Activated naive CD8-positive, alpha-beta T cell treated with anti-CD3 and anti-CD28 coated beads for 36 hours (primary cell): ENCODE measurements around the gene TEKT2. TPM values are rescaled to one million over a fixed set of nuclear protein-coding genes. Genes with fewer than 3 reads are reported as not detected.
A peak's percentile ranks its signal among the peaks of the same experiment; 100 is the strongest.

Source experiments
- DNase-seq: peaks from one replicate; pipeline ENCODE4 v3.0.0; 2021
- H3K27ac Mint-ChIP-seq: one replicate; pipeline ENCODE4 v1.8.0; 2022; ENCODE audit warnings: mild to moderate bottlenecking, moderate library complexity, mixed read lengths
- H3K27me3 Mint-ChIP-seq: one replicate; pipeline ENCODE4 v1.8.0; 2022; ENCODE audit warnings: mild to moderate bottlenecking, mixed read lengths
- H3K36me3 Mint-ChIP-seq: one replicate; pipeline ENCODE4 v1.8.0; 2021; ENCODE audit warnings: mild to moderate bottlenecking, mixed read lengths
- H3K4me1 Mint-ChIP-seq: one replicate; pipeline ENCODE4 v1.8.0; 2021; ENCODE audit warnings: mixed read lengths
- H3K4me3 Mint-ChIP-seq: one replicate; pipeline ENCODE4 v1.8.0; 2022; ENCODE audit warnings: mild to moderate bottlenecking, moderate library complexity, mixed read lengths
- H3K9me3 Mint-ChIP-seq: one replicate; pipeline ENCODE4 v1.8.0; 2022; ENCODE audit warnings: mixed read lengths
- total RNA-seq, 2 experiments: library from RNA; stranded (reverse); gene quantifications; one replicate each; pipeline ENCODE4 v1.2.3, GENCODE V29; 2021

The TEKT2 gene
- total RNA-seq, 2 experiments from 2014 or later = 0.19 TPM; not detected in 1

- DNase-seq = no peak
- Mint-ChIP-seq H3K27me3 (peaks cover 44% of the 10 kb centered on the region), H3K4me3 (no peak overlapping the region), H3K4me1 (no peaks in the 10 kb centered on the region), H3K36me3 (no peaks in the 10 kb centered on the region), H3K27ac (no peak overlapping the region), H3K9me3 (no peaks in the 10 kb centered on the region)
Measured at GRCh38 chr1:36083219-36083618, 675 bp upstream of the TEKT2 start.

GRCh38 chr1:36084497-36085115, 712 bp downstream of the TEKT2 start:
- Mint-ChIP-seq H3K4me3 (peak overlapping the region; percentile 22), H3K27me3 (peaks cover 44% of the 10 kb centered on the region), H3K36me3 (peaks cover 4% of the 10 kb centered on the region), H3K4me1 (peaks cover 3% of the 10 kb centered on the region), H3K9me3 (no peaks in the 10 kb centered on the region), H3K27ac (no peak overlapping the region)
- no peak for DNase-seq

- peaks cover 8% of the 10 kb centered on the region for H3K4me1 Mint-ChIP-seq
- no peak overlapping the region for H3K27ac Mint-ChIP-seq
- no peak for DNase-seq
- no peaks in the 10 kb centered on the region for H3K9me3 Mint-ChIP-seq
- peaks cover 8% of the 10 kb centered on the region for H3K36me3 Mint-ChIP-seq
- no peak overlapping the region for H3K4me3 Mint-ChIP-seq
- H3K27me3 Mint-ChIP-seq = peaks cover 44% of the 10 kb centered on the region
Measured at GRCh38 chr1:36085126-36085525, 1.2 kb downstream of the TEKT2 start.

- DNase-seq = no peak
- Mint-ChIP-seq H3K9me3 (no peaks in the 10 kb centered on the region), H3K4me3 (no peak overlapping the region), H3K4me1 (peaks cover 10% of the 10 kb centered on the region), H3K36me3 (peaks cover 9% of the 10 kb centered on the region), H3K27ac (no peak overlapping the region), H3K27me3 (peaks cover 44% of the 10 kb centered on the region)
Measured at GRCh38 chr1:36085686-36086526, 2.0 kb downstream of the TEKT2 start.

- Mint-ChIP-seq H3K9me3 (no peaks in the 10 kb centered on the region), H3K36me3 (peaks cover 10% of the 10 kb centered on the region), H3K4me3 (peak overlapping the region; percentile 32), H3K27ac (no peak overlapping the region), H3K27me3 (peaks cover 44% of the 10 kb centered on the region), H3K4me1 (peaks cover 14% of the 10 kb centered on the region)
- no peak for DNase-seq
Measured at GRCh38 chr1:36086529-36087232, 2.8 kb downstream of the TEKT2 start.

GRCh38 chr1:36087233-36088123, 3.6 kb downstream of the TEKT2 start:
- peaks cover 37% of the 10 kb centered on the region for H3K27me3 Mint-ChIP-seq
- no peak overlapping the region for H3K27ac Mint-ChIP-seq
- peaks cover 15% of the 10 kb centered on the region for H3K36me3 Mint-ChIP-seq
- no peaks in the 10 kb centered on the region for H3K9me3 Mint-ChIP-seq
- H3K4me1 Mint-ChIP-seq = peaks cover 14% of the 10 kb centered on the region
- H3K4me3 Mint-ChIP-seq = peak overlapping the region; percentile 32
- no peak for DNase-seq

GRCh38 chr1:36088265-36088576, 4.3 kb downstream of the TEKT2 start:
- H3K27ac Mint-ChIP-seq = no peak overlapping the region
- DNase-seq = no peak
- H3K9me3 Mint-ChIP-seq = no peaks in the 10 kb centered on the region
- peaks cover 29% of the 10 kb centered on the region for H3K27me3 Mint-ChIP-seq
- H3K4me3 Mint-ChIP-seq = peak overlapping the region; percentile 99
- peaks cover 16% of the 10 kb centered on the region for H3K4me1 Mint-ChIP-seq
- H3K36me3 Mint-ChIP-seq = peaks cover 18% of the 10 kb centered on the region

- Mint-ChIP-seq H3K27ac (peak within 1 kb of the TSS; percentile 88), H3K36me3 (peaks cover 18% of the 10 kb centered on the region), H3K4me3 (peak within 1 kb of the TSS; percentile 99), H3K27me3 (peaks cover 25% of the 10 kb centered on the region), H3K4me1 (peaks cover 16% of the 10 kb centered on the region), H3K9me3 (no peaks in the 10 kb centered on the region)
- DNase-seq = peak; percentile 93
Measured at GRCh38 chr1:36088577-36089392, 4.9 kb downstream of the TEKT2 start, which contains the start of gene ADPRS. Gene ADPRS, plus strand, starts transcription at chr1:36088892. Its CDS starts 13 bp downstream, at chr1:36088905.

GRCh38 chr1:36089393-36090121, 5.7 kb downstream of the TEKT2 start:
- H3K9me3 Mint-ChIP-seq = no peaks in the 10 kb centered on the region
- peaks cover 18% of the 10 kb centered on the region for H3K27me3 Mint-ChIP-seq
- peaks cover 18% of the 10 kb centered on the region for H3K36me3 Mint-ChIP-seq
- no peak for DNase-seq
- H3K27ac Mint-ChIP-seq = peak overlapping the region; percentile 88
- peak overlapping the region; percentile 99 for H3K4me3 Mint-ChIP-seq
- H3K4me1 Mint-ChIP-seq = peaks cover 16% of the 10 kb centered on the region

GRCh38 chr1:36091141-36091540, 7.2 kb downstream of the TEKT2 start:
- H3K36me3 Mint-ChIP-seq = peaks cover 22% of the 10 kb centered on the region
- DNase-seq = no peak
- H3K27me3 Mint-ChIP-seq = peaks cover 3% of the 10 kb centered on the region
- H3K4me3 Mint-ChIP-seq = no peak overlapping the region
- H3K4me1 Mint-ChIP-seq = peaks cover 16% of the 10 kb centered on the region
- no peak overlapping the region for H3K27ac Mint-ChIP-seq
- H3K9me3 Mint-ChIP-seq = no peaks in the 10 kb centered on the region

- peaks cover 22% of the 10 kb centered on the region for H3K36me3 Mint-ChIP-seq
- no peak overlapping the region for H3K4me3 Mint-ChIP-seq
- H3K27ac Mint-ChIP-seq = peak overlapping the region; percentile 56
- DNase-seq = no peak
- no peaks in the 10 kb centered on the region for H3K27me3 Mint-ChIP-seq
- H3K4me1 Mint-ChIP-seq = peaks cover 16% of the 10 kb centered on the region
- H3K9me3 Mint-ChIP-seq = no peaks in the 10 kb centered on the region
Measured at GRCh38 chr1:36091698-36092097, 7.8 kb downstream of the TEKT2 start.

- no peaks in the 10 kb centered on the region for H3K9me3 Mint-ChIP-seq
- no peak for DNase-seq
- H3K4me1 Mint-ChIP-seq = peaks cover 16% of the 10 kb centered on the region
- peaks cover 22% of the 10 kb centered on the region for H3K36me3 Mint-ChIP-seq
- H3K27ac Mint-ChIP-seq = no peak overlapping the region
- H3K4me3 Mint-ChIP-seq = no peak overlapping the region
- no peaks in the 10 kb centered on the region for H3K27me3 Mint-ChIP-seq
Measured at GRCh38 chr1:36092166-36092797, 8.4 kb downstream of the TEKT2 start.

- H3K9me3 Mint-ChIP-seq = no peaks in the 10 kb centered on the region
- no peak for DNase-seq
- no peak overlapping the region for H3K4me3 Mint-ChIP-seq
- H3K27me3 Mint-ChIP-seq = no peaks in the 10 kb centered on the region
- no peak overlapping the region for H3K27ac Mint-ChIP-seq
- peaks cover 22% of the 10 kb centered on the region for H3K36me3 Mint-ChIP-seq
- H3K4me1 Mint-ChIP-seq = peaks cover 16% of the 10 kb centered on the region
Measured at GRCh38 chr1:36092798-36093185, 8.9 kb downstream of the TEKT2 start.
